NCI-H2171 treated with DMSO at 0.1 percent for 48 hours (cell line): ENCODE results near the gene PSMB7.

Experiments
- DNase-seq: peaks from one replicate; lab custom pipeline; 2025; lab: John Stamatoyannopoulos, UW

The PSMB7 gene

DNA sequence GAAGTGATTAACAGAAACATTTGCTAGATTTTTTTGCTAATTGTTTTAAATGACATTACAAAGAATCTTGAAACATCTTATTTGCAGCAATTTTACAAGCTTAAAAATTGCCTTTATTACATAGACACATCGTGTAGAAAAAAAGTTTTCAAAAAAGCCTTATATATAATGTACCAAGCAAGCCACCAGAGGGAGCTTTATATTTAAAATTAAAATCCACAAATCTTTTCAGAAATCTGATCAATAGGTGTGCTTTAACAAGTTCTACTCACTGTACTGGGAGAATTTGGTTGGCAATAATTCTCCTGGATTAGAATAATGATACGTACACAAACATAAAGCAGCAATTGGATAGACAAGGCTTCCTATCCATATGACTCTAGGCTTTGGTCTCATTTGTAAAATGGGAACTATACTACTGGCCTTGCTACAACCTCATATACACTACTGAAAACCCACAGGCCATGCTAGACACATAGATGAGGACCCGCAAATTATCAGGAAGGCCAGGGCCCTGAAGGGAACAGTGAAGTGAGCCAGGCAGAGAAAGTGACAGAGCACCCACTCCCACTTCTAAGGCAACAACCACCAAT is 4.8 kb downstream of the PSMB7 start:
- DNase-seq, result peak; percentile 17

DNA sequence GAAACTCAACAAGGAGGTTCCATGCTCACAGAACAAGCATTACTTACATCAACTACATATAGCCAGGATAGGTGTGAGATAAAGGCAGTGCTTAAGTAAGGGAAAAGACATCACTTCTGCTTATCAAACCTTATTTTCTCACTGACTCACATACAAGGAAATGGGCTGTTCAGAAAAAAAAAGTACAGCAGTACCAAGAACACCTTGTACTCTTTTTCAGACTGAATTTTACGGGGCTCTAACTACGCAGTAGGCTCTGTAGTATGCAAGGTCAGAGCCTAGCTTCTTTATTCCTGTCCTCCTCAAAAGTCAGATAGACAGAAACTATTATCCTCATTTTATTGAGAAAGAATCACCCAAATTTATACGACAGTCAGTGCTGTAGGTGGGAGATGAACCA is 5.8 kb downstream of the PSMB7 start:
- DNase-seq, result no peak

DNA sequence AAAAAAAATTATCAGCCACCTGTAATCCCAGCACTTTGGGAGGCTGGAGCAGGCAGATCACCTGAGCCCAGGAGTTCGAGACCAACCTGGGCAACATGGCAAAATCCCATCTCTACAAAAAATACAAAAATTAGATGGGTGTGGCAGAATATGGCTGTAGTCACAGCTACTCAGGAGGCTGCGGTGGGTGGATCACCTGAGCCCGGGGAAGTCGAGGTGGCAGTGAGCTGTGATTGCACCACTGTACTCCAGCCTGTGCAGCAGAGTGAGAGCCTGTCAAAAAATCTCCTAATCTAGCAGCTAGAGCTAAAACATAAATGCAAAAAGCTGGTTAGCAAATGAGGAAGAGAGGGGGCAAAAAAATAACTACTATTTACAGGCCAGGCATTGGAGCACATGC is 12.0 kb downstream of the PSMB7 start:
- no peak for DNase-seq

DNA sequence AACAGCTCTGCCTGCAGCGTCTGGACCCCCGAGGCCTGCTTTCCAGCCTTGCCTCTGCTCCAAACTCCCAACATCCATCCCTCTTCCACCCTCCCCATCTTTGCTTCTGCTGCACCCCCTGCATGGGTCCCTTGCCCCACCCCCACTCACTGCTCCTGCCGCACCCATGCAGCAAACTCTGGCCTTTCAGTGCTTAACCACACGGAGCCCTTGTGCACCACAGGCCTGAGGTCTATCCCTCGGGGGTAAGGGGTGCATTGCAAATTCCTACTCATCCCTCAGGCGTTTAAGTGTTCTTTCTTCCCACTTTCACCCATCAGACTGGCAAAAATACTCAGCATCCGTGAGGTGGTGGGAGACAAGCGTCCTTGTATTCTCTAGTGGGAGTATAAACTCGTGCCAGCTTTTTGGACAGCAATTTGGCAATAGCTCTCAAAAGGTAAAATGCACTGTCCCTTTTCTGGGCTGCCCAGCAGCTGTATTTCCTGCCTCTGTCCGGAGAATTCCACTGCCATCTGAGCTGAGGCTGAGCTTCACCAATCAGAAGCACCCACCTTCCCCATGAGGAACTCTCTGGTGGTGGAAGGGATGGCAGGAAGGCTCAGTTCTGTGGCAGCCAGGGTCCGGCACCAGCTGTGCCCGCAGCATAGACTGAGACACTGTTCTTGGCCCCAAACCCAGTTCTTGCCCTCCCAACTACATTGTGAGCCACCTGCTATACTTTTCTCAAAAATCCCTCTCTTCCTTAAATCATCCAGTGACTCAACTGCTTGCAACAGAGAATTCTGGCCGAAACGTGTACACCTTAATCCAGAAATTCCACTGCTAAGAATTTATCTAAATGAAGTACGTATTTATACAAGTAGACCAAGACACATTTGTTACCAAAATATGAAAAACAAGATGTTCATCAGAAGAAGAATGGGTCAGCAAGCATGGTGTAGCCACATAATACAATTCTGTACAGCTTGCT is 15.0 kb downstream of the PSMB7 start:
- DNase-seq, result no peak

DNA sequence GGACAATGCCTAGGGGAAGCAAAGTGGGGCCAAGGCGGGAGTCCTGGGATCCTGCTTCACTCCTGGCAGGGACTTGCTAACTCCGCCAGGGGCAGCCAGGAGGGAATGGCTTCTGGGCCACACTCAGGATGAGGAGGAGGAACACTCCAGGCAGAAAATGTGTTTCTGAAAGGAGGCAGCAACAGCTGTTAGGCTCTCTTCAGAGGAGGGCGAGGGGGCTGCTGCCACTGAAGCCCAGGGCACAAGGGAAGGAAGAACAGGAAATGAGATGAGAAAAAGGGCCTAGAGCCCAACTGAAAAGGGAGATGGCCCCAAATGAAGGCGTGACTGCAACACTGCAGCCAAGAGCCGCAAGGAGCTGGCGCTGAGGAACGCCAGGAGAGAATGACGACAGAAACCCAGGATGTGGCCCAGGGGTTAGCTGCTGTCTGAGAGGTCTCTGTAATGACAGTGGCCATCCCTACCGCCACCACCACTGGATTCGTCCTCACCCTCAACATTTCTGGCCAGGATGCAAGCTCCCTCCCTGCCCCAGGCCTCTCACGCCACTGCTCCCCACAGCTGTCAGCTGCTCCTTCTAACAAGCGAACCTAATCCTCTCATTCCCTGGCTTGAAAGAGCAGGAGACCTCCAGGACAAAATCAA is 15.8 kb downstream of the PSMB7 start:
- no peak for DNase-seq

DNA sequence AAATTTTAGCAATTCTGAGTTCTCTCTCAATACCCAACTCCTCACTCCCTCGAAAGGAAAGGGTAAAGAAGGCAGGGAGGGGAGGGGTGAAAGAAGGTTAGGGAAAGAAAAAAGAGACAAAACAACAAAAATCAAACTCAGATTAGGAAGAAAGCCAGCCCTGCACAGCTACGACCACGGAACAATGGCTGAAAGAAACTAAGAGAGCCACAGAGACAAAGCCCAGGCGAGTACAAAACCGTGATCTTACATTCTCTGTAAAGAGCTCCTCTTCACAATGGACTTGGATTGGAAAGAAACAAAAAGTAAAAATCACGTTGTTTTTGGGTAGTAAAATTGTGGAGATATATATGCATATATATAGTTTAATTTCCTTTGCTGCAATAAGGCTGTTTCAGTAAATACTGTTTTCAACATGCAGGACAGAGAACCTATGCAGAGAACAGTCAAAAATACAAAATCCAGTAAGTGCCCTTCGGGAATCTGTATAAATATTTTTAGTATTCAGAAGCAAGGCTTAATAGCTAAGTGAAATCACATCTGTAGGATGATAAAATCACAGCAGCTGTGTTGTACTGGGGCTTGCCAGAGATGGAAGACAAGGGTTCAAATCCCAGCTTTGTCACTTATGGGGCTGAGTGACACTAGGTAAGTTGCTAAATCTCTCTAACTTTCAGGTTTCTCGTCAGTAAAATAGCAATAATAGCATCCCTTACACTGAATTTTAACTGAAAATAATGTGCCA is 16.9 kb downstream of the PSMB7 start:
- no peak for DNase-seq

DNA sequence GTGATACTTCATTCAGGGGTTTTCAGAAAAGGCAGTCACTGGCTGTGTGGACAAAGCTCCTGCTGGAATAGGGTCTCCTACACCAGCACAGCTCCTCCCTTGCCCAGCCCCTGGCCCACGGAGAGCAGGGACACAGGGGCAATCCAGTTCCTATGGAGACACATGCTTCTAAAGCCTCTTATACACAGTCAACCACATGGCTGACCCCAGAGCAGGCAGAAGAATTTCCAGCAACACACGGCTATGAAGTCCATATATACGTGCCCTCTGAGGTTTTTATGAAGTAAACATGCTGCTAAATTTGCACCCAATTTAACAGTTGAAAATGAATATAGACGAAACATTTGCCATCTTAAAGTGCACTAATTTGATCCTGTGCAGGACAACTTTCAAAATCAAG is 19.4 kb downstream of the PSMB7 start:
- no peak for DNase-seq

DNA sequence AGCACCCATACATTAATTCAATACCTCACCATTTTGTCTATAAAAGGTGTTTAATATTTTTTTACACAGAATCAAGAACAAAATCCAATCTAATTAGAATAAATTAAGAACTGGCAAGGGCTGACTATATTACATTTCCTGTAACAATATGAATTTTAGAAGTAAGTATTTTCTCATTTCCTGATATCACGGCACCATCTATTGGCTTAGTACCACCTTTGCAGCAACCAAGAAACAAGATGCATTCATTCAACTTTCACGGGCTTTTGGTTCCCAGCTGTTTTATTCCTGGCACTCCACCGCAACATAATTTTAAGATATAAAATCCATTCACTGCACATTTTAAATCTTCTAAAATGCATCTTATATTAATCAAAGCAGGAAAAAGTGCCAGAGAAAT is 20.6 kb downstream of the PSMB7 start:
- DNase-seq, result no peak

DNA sequence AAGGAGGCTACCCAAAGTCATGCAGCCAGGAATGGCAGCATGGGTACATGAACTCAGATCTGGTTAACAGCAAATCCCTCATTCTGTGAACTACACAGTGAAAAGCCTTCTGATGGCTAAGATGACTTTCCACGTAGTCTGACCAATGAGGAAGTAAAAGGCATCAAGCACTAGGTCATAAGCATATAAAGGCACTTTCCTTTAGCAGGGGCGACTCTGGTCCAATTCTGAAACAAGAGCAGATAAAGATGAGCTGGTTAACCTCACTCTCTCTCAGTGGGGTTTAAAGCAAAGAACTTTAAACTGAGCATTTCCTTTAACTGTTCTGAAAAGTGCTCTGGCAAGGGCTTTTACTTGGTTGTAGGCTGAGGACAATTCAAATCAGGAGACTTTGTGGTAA is 21.1 kb downstream of the PSMB7 start:
- no peak for DNase-seq

DNA sequence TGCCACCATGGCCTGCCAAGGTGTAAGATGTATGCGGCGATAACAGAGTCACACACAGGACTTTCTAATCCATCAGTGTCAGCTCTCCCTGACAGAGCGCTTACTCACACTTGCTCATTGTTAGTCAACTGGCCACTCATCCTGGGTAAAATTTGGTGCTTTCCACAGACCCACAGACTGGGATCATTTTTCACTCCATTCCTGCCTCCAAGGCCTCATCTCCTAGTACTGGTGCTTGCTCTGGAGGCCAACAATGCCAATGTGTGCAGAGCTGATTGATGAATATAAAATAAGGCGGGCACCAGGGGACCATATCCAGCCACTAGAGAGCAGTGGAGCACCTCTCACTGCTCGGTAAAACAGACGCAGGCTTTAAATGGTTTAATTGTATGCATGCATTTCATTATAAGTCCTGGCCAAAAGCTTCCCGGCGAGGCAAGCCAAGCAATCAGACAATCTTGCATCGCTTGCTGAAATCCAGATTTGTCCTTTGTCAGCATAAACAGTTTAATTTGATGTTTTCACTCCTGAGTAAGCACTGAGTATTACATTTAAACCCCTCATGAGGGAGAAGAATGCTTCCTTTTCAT is 22.3 kb downstream of the PSMB7 start:
- no peak for DNase-seq

DNA sequence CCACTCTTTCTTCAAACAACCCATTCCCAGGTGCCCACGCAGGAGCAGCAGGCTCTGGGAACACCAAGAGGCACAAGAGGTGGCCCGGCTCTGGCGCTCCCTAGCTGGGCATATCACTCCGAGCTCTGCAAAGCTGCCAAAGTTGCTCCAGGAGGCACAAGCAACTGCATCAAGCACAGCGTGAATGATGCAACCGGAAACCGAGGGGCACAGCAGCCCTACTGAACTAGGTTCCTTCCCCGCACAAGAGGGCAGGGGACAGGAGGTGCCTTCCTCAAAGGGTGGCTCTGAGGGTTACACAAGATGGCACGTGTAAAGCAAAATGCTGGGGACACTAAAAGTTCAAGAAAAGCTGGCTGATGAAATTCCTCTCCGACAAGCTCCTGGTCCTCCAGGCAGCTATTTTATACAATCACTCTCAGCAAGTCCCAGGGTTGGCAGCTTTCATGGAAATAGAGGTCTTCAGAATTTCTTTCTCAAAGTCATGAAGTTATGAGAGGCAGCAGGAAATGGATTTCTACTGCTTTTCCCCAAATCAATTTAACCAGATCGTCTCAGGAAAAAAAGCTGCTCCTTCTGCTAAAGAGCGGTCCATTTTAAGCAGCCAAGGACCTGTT is 22.9 kb downstream of the PSMB7 start:
- no peak for DNase-seq

DNA sequence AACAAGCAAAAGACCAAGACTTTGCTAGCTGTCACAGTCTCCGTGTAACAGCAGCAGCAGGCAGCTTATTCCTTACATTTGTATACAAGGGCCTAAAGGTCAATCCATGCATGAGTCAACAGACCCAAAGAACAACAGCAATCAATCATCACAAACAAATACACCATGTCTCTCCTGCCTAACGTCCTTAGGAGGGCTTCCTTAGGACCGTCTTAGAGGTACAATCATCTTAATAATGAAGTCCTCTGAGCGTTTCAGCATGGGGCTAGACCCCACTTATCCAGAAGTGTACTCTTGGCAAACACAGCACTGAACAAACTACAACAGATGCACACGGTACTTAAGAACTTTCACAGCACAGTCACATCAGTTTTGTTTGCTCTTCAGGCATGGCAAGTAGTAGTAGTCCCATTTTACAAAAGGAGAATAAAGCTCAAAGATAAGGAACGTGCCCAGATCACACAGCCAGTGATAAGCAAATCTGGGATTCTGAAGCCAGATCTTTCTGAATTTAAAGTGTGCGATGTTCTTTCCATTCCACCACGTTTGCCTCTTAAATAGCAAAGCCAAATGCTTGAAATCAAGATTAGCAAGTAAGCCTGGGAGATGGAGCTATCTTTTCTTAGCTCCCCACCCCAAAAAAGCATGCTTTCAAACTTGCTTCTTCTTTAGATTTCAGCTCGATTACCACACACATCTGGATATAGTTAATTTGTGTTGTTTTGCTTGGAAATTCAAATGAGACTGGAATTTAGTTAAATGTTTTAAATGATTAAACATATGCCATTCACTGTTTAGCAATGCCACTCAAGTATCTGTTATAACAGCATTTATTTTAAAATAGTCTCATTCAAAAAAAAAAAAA is 24.2 kb downstream of the PSMB7 start:
- peak; percentile 3 for DNase-seq

DNA sequence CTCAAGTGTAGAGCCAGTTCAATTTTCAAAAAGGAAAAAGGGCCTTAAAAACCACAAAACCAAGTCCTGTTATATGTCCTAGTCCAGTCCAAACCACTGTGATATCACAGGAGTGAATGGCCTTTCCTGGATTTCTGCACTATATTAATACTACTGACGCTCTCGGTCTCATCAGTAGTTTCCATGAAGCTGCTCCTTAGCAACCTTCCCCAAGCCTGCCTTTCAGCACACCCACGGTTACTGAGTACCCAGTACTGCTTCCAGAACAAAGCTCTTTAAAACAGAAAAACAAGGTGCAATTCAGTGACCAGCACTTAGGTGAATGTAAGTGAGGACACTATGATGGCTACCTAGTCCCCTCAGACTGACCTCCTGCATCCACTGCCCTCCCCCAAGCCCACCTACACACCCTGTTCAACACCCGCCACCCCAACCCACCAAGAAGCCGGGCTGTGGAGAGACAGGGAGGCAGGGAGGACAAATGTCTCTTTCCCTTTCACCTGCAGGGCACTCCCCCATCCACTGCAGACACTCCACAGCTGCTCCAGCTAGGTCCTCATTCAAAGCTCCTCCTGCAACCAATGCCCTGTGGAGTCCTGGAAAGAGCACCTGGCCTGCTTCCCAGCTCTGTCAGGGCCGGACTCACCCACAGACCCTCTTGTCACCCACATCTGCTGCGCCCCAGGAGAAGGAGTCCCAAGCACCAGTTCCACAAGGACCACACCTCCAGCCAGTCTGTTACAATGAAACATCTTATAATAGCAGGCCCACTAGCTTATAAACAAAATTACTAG is 25.9 kb downstream of the PSMB7 start:
- no peak for DNase-seq

DNA sequence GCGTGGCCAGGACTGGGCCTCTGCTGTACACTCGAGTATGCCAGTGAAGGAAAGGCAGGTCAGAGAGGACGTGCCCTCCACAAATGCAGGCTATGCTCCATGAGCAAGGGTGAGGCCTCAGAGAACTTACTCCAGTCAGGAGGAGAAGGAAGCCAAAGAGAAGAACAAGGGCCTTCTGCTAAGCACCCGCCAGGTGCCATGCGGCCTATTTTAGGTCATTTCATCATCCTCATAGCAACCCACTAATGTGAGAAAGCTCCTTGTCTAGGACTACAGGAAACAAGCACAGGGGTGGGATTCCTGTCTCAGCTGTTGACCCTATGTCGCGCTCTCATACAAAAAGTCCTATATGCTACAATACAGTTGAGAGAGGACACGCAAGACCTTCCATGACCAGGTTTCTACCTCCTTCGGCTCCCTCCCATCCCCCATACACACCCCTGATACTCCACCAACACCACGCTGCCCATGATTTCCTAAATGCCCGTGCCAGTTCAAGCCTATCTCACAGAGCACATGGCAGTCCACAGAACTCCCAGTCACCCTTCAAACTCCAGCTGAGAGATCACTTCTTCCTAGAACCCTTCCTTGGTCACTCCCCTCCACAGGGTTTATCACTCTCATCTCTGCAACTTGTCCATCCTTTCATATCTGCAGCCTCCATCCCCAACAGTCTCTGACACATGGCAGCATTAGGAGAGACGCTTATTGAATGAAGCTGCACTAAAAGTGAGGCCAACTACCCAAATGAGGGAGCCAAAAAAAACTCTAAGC is 26.8 kb downstream of the PSMB7 start:
- no peak for DNase-seq

DNA sequence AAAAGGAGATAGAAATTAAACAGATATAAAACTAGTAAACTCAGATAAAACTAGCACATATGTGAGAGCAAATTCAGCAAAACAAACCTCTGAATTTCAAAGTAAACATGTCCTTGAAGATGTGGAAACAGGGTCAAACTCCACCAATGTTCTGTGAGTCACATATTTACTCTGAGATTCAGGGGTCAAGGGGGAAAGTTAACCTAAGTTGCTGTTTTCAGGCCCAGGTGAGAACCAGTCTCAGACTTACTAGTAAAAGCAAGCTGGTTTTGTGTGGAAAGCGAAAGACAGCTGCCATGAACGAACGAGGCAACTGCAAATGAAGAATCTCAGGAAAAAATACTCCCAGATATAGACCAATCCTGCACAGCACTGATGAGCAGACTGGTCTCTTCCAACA is 29.0 kb downstream of the PSMB7 start:
- DNase-seq, result no peak

DNA sequence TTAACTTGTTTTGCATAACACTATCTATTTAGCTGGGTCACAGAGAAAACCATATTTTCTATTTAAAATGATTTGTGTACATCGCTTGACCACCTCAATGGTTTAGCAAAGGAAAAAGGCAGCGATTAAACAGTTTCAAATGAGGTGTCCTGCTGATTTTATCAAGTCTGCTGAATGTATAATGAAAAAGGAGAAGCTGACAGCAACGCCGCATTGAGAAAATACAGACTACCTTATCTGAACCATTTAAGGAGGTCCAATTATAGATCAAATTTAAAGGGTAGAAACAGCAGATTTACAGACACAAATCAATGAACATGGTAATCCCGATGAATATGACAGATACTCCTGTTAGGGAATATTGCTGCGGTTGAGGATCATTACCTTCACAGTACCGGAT is 29.6 kb downstream of the PSMB7 start:
- DNase-seq, result no peak

DNA sequence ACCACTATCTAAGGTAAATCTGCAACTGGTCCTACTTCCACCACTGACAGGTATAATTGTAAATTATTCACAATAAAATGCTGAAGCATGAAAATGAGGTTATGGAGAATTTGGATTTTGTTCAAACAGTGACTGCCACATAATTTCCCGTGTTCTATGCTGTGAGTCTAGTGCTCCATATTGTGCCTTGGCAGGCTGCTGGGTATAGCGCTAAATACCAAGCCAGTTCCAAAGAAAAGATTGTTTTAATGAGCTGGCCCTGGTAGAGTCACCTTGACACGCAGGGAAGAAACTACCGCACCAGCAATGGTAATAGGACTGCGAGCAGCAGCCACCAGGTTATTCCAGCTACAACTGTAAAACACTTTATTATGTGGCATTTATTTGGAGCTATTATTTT is 30.4 kb downstream of the PSMB7 start:
- DNase-seq, result no peak

DNA sequence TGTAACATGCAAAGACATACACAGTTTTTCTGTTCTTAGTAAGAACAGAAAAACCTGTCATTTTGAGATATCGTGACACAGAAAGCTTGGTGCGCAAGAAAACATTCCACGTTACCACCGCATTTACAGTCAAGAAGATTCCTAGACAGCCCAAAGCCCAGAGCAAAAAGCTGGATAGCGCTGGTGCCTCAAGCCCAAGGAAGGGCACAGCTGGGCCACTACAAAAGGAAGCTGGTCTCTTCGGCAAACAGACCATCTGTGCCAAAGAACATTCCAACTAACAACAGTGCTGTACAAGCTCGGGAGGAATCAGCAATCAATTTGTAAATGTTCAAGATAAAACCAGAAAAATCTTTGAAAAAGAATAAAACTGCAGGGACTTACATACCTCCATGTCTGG is 31.0 kb downstream of the PSMB7 start:
- DNase-seq, result no peak
